Measurements from ENCODE around the gene RPL31. TPM values are rescaled to one million over a fixed set of nuclear protein-coding genes. Genes with fewer than 3 reads are reported as not detected.

The RPL31 gene
- total RNA-seq, 1 donor from 2014 or later: 2,596 TPM

DNA sequence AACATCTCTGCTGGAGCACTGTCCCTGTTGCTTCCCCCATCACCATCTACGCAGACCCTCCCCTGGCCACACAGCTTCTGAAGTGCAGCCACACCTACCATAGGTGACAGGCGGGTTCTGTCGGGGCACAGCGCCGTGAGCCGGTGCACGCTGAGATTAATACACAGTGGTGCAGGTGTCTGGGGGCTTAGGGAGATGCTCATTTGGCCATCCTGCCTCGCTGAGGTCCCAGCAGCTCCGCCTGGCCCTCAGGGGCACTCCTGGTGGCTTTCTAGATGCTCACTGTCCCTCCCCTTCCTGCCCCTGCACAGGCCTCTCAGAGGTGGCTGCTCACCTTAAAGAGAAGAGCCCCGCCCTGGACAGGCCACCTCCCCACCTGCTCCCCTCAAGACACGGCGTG lies 18.9 kb upstream of the RPL31 start:
- no peaks in the 10 kb centered on the region for H3K27me3 Mint-ChIP-seq (ENCODE audit: insufficient read depth, low read depth)
- no peaks in the 10 kb centered on the region for H3K79me2 ChIP-seq (ENCODE audit: low read depth)
- H3K9me3 Mint-ChIP-seq: no peaks in the 10 kb centered on the region
- H4K20me1 ChIP-seq (ENCODE audit: low read depth): no peaks in the 10 kb centered on the region
- no peak overlapping the region for H2AFZ ChIP-seq (replicated peaks)
- no peaks in the 10 kb centered on the region for H3K36me3 ChIP-seq
- no peak overlapping the region for H3K4me3 Mint-ChIP-seq
- H3F3A ChIP-seq (ENCODE audit: low read depth): peaks cover 12% of the 10 kb centered on the region
- peaks cover 18% of the 10 kb centered on the region for H3K4me1 ChIP-seq
- no peak overlapping the region for H3K27ac Mint-ChIP-seq
- H3K4me3 ChIP-seq: no peak overlapping the region
- H3K4me2 ChIP-seq: no peak overlapping the region
- no peaks in the 10 kb centered on the region for H3K36me3 Mint-ChIP-seq
- no peak overlapping the region for H3K9ac ChIP-seq
- no peaks in the 10 kb centered on the region for H3K27me3 ChIP-seq
- no peak overlapping the region for H3K27ac ChIP-seq
- H3K4me1 Mint-ChIP-seq: peaks cover 26% of the 10 kb centered on the region
- H3K9me3 ChIP-seq (ENCODE audit: low read depth): no peaks in the 10 kb centered on the region
- TF ChIP-seq, protein P1, sequence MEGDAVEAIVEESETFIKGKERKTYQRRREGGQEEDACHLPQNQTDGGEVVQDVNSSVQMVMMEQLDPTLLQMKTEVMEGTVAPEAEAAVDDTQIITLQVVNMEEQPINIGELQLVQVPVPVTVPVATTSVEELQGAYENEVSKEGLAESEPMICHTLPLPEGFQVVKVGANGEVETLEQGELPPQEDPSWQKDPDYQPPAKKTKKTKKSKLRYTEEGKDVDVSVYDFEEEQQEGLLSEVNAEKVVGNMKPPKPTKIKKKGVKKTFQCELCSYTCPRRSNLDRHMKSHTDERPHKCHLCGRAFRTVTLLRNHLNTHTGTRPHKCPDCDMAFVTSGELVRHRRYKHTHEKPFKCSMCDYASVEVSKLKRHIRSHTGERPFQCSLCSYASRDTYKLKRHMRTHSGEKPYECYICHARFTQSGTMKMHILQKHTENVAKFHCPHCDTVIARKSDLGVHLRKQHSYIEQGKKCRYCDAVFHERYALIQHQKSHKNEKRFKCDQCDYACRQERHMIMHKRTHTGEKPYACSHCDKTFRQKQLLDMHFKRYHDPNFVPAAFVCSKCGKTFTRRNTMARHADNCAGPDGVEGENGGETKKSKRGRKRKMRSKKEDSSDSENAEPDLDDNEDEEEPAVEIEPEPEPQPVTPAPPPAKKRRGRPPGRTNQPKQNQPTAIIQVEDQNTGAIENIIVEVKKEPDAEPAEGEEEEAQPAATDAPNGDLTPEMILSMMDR (IDR thresholded peaks at IDR 0.05): no peak
- TF ChIP-seq EZH2 (IDR thresholded peaks at IDR 0.05): no peak
- no peak for TF ChIP-seq EZH2phosphoT487 (IDR thresholded peaks at IDR 0.05)
- DNase-seq (ENCODE audit: low spot score): no peak

DNA sequence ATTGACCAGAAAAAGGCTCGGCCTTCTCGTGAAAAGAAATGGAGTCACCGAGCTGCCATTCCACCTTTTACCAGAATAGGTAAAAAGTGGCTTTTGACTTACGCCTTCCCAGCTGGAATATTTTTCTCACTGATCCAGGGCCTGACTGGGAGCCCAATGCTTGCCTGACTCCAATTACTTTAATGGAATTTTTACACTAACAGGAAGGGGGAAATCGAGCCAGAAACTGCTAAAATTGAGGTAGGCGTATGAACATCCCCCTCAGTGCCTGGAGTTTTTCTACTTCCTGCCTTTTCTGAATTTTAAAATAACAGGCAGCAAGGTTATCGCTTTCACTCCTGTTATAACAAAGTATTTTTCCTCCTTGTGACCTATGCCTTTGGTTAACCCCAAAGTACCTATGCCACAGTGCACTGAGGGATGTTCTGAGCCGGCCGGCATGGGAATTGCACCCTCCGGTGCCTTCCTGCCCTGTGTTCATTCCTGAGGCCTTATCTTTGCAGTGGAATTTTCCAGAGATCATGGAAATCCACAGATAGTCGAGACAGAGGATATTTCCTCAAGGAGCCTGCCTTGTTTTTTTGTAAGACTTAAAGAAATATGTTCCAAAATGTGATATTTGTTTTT lies 18.3 kb upstream of the RPL31 start:
- Histone ChIP-seq H3K79me2 (ENCODE audit: low read depth) (no peaks in the 10 kb centered on the region), H3K9me3 (ENCODE audit: low read depth) (no peaks in the 10 kb centered on the region), H2AFZ (replicated peaks) (no peak overlapping the region), H3K4me1 (peaks cover 18% of the 10 kb centered on the region), H3K4me2 (no peak overlapping the region), H3K36me3 (no peaks in the 10 kb centered on the region), H4K20me1 (ENCODE audit: low read depth) (no peaks in the 10 kb centered on the region), H3K4me3 (no peak overlapping the region), H3K27ac (no peak overlapping the region), H3K27me3 (no peaks in the 10 kb centered on the region), H3F3A (ENCODE audit: low read depth) (peaks cover 12% of the 10 kb centered on the region), H3K9ac (no peak overlapping the region)
- no peak for TF ChIP-seq EZH2 (IDR thresholded peaks at IDR 0.05)
- TF ChIP-seq EZH2phosphoT487 (IDR thresholded peaks at IDR 0.05): no peak
- TF ChIP-seq, protein P1 (IDR thresholded peaks at IDR 0.05): no peak
- Mint-ChIP-seq H3K4me3 (no peak overlapping the region), H3K4me1 (peaks cover 24% of the 10 kb centered on the region), H3K36me3 (no peaks in the 10 kb centered on the region), H3K9me3 (no peaks in the 10 kb centered on the region), H3K27me3 (ENCODE audit: insufficient read depth, low read depth) (no peaks in the 10 kb centered on the region), H3K27ac (no peak overlapping the region)
- DNase-seq (ENCODE audit: low spot score): no peak

DNA sequence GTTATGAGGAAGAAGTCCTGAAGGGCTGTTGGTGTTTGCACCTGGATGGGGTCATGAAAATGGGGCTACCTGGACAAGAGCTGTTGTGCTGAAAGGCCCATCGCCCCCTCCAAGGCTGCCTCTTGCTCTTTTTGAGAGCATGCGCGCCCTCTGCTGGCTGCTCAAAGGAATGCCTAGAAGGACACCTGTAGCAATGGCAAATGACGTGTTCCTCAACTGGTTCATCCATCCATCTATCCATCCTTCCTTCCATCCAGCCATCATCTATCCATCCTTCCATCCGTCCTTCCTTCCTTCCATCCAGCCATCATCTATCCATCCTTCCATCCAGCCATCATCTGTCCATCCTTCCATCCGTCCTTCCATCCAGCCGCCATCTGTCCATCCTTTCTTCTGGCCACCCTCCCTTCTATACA lies 17.2 kb upstream of the RPL31 start:
- no peaks in the 10 kb centered on the region for H4K20me1 ChIP-seq (ENCODE audit: low read depth)
- peaks cover 18% of the 10 kb centered on the region for H3K4me1 ChIP-seq
- H3K27me3 ChIP-seq: no peaks in the 10 kb centered on the region
- H3K36me3 Mint-ChIP-seq: no peaks in the 10 kb centered on the region
- no peak overlapping the region for H3K27ac ChIP-seq
- no peaks in the 10 kb centered on the region for H3K36me3 ChIP-seq
- no peak overlapping the region for H2AFZ ChIP-seq (replicated peaks)
- H3K4me2 ChIP-seq: no peak overlapping the region
- no peak overlapping the region for H3K9ac ChIP-seq
- no peaks in the 10 kb centered on the region for H3K9me3 Mint-ChIP-seq
- H3K4me1 Mint-ChIP-seq: peaks cover 22% of the 10 kb centered on the region
- TF ChIP-seq EZH2phosphoT487 (IDR thresholded peaks at IDR 0.05) (no peak), EZH2 (IDR thresholded peaks at IDR 0.05) (no peak)
- TF ChIP-seq, protein P1 (IDR thresholded peaks at IDR 0.05): peak; percentile 87
- H3K4me3 Mint-ChIP-seq: no peak overlapping the region
- H3K79me2 ChIP-seq (ENCODE audit: low read depth): no peaks in the 10 kb centered on the region
- no peak overlapping the region for H3K4me3 ChIP-seq
- DNase-seq (ENCODE audit: low spot score): peak; percentile 85
- no peak overlapping the region for H3K27ac Mint-ChIP-seq
- H3K9me3 ChIP-seq (ENCODE audit: low read depth): no peaks in the 10 kb centered on the region
- no peaks in the 10 kb centered on the region for H3K27me3 Mint-ChIP-seq (ENCODE audit: insufficient read depth, low read depth)
- H3F3A ChIP-seq (ENCODE audit: low read depth): peaks cover 12% of the 10 kb centered on the region

Data from neural progenitor cell (in vitro differentiated cells).